ENCODE results near the gene SPESP1.

GRCh38 chr15:68990231-68990991 is 60.1 kb downstream of the SPESP1 start:
- no peak for TF ChIP-seq POLR2A (IDR thresholded peaks at IDR 0.05)
- TF ChIP-seq POLR2AphosphoS5 (IDR thresholded peaks at IDR 0.05) = no peak
- TF ChIP-seq, protein P1, sequence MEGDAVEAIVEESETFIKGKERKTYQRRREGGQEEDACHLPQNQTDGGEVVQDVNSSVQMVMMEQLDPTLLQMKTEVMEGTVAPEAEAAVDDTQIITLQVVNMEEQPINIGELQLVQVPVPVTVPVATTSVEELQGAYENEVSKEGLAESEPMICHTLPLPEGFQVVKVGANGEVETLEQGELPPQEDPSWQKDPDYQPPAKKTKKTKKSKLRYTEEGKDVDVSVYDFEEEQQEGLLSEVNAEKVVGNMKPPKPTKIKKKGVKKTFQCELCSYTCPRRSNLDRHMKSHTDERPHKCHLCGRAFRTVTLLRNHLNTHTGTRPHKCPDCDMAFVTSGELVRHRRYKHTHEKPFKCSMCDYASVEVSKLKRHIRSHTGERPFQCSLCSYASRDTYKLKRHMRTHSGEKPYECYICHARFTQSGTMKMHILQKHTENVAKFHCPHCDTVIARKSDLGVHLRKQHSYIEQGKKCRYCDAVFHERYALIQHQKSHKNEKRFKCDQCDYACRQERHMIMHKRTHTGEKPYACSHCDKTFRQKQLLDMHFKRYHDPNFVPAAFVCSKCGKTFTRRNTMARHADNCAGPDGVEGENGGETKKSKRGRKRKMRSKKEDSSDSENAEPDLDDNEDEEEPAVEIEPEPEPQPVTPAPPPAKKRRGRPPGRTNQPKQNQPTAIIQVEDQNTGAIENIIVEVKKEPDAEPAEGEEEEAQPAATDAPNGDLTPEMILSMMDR (IDR thresholded peaks at IDR 0.05) = no peak
- no peak for TF ChIP-seq EP300 (IDR thresholded peaks at IDR 0.05)
